ENCODE measurements around the gene DGCR2. TPM values are rescaled to one million over a fixed set of nuclear protein-coding genes. Genes with fewer than 3 reads are reported as not detected.

The DGCR2 gene
- total RNA-seq, 4 donors from 2014 or later, result 29.5 to 62.4 (median 30.5) TPM

DNA sequence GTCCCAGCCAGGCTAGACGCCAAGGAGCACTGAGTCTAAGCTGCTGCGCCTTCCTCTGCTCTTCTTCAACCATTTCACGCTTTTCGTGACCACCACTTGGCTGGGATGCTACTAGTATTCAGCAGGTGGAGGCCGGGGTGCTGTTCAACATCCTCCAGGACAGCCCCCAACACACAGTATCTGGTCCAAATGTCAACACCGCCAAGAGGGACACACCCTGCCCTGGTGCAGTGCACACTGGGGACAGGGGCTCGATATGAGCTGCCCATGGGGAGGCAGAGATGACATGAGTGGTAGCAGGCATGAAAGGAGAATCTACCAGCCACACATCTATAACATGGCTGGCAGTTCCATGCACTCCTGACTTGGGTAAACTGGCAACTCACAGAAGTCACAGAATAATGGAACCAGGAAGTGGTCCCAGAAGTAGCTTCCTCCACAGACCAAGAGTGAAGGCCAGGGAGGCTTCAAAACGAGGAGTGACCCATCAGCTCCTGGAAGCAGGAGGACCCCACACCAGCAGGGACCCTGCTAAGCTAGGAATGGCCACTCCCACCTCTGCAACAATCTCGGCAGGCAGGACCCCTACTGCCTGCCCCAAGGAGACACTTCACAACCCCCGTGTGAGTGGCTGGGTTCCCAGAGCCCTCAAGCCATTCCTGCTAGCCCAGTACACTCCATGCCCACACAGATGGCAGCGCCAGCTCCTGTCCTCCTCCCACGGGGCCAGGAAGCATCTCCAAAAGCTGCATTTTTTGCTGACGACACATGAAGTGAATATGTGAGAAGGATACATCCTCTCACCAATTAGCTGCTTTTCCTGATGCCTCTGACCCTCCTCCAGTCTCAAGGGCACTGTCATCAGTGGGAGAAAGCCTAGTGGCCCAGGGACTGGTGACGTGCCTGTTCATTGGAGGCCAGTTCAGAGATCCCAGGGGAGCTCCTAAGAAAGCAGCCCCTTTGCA lies 78.8 kb downstream of the DGCR2 start:
- TF ChIP-seq, protein P1, sequence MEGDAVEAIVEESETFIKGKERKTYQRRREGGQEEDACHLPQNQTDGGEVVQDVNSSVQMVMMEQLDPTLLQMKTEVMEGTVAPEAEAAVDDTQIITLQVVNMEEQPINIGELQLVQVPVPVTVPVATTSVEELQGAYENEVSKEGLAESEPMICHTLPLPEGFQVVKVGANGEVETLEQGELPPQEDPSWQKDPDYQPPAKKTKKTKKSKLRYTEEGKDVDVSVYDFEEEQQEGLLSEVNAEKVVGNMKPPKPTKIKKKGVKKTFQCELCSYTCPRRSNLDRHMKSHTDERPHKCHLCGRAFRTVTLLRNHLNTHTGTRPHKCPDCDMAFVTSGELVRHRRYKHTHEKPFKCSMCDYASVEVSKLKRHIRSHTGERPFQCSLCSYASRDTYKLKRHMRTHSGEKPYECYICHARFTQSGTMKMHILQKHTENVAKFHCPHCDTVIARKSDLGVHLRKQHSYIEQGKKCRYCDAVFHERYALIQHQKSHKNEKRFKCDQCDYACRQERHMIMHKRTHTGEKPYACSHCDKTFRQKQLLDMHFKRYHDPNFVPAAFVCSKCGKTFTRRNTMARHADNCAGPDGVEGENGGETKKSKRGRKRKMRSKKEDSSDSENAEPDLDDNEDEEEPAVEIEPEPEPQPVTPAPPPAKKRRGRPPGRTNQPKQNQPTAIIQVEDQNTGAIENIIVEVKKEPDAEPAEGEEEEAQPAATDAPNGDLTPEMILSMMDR (IDR thresholded peaks at IDR 0.05), result no peak
- ATAC-seq (ENCODE audit: low FRiP score), result no peak
- DNase-seq (ENCODE audit: low spot score), result no peak

DNA sequence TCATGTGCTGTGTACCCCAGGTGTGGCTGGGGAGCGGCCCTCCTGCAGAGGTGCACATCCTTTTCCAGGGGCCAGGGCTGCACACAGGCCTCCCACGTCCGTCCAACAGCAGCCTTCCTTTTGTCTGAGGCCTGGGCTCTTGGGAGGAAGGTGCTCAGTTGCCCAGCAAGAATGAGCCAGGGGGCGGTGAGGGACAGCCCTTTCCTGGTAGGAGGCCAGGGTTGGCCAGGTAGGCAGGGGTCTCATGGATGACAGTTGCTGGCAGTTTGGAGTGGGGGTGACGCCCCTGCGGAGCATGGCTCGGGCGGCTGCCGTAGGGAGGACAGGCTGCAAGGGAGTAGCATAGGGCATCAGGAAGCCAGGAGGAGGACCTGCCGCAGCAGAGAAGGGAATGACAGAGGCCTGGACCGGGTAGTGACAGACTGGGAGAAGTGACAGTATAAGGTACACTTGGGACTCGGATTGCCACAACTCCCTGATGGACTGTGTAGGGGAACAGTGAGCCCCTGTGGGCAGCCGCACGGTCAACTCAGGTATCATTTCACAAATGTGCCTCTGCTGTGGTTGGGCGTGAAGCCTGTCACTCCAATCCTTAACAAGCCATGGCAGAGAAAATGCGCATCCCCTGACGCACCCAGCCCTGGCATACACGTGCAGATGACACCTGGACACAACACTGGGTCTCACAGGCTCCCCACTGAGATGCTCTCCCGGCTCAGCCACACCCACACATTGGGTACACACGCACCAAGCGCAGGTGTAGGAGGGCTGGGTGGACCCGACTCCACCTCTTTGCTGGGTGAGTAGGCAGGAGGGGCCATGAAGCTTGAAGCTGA lies 79.7 kb downstream of the DGCR2 start:
- TF ChIP-seq, protein P1 (IDR thresholded peaks at IDR 0.05), result no peak
- DNase-seq (ENCODE audit: low spot score), result no peak
- ATAC-seq (ENCODE audit: low FRiP score), result no peak

DNA sequence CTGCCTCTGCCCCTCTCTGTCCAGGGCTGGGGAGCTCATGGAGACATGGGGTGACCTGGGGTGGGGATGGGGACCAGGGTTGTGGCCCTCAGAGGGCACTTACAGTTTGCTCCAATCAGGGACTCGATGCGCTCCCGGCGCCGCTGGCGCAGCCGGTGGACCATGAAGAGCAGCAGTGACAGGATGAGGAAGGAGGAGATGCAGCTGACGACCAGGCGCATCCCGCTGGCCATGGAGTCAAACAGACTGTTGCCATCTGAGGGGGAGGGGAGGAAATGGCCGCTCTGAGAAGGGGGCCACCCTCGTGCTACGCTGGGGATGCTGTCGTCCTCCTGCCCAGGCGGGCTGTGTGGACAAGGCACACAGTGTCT lies 80.5 kb downstream of the DGCR2 start:
- TF ChIP-seq, protein P1 (IDR thresholded peaks at IDR 0.05), result no peak
- ATAC-seq (ENCODE audit: low FRiP score) (no peak), DNase-seq (ENCODE audit: low spot score) (no peak)

DNA sequence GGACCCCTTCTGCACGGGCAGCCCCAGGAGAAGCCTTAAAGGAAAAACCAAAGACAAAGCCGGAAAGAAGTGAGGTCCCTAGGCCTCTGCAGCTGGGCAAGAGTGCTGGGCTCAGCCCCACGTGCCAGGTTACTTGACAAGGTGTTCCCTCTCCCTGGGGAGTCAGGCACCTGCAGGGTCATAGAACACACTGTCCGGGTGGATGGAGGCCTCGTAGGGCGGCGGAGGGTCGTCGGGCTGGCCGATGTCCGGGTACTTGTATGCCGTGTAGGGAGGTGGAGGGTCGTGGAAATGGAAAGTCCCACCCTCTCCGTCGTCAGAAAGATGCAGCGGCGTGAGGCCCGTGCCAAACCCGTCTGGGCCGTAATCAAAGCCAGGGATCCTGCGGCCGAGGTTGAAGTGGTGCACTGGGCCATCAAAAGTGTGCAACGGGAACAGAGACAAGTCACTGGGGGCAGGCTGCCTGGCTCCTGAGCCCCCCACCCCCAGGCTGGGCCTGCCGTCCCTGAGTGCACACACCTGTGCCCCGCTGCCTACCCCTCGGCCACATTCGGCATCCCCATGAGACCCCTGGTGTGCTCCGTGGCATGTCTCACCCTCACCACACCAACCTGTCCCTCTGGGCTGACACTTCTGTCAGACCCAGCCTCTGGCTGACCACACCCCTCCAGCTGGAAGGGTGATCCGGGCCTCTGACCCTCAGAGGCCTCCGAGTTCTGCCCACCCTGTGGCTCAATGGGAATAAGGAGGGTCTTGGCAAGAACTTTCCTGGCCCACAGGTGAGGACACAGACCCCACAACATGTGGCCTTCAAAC lies 81.1 kb downstream of the DGCR2 start:
- TF ChIP-seq, protein P1 (IDR thresholded peaks at IDR 0.05), result no peak
- ATAC-seq (ENCODE audit: low FRiP score) (no peak), DNase-seq (ENCODE audit: low spot score) (no peak)

DNA sequence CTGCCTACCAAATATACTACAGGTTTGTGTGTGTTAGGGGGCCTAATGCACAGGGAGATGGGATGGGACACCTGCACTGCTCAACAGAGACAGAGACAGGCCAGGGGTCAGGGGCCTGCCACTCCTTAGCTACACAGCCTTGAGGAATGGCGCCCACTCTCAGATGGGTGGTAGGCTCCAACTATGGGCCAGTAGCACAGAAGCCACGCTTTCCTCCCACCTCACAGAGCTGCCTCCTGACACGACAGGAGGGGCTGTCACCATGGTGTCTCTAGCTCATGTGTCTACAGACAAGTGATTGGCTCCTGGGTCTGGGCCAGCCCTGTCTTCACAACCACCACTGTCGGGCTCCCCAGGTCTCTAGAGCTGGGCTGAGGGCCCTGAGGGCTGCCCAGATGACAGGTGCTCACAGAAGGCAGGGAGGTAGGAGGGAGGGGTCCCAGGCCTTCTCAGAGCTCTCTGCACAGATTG lies 81.8 kb downstream of the DGCR2 start:
- DNase-seq (ENCODE audit: low spot score) (no peak), ATAC-seq (ENCODE audit: low FRiP score) (no peak)
- TF ChIP-seq, protein P1 (IDR thresholded peaks at IDR 0.05), result no peak

DNA sequence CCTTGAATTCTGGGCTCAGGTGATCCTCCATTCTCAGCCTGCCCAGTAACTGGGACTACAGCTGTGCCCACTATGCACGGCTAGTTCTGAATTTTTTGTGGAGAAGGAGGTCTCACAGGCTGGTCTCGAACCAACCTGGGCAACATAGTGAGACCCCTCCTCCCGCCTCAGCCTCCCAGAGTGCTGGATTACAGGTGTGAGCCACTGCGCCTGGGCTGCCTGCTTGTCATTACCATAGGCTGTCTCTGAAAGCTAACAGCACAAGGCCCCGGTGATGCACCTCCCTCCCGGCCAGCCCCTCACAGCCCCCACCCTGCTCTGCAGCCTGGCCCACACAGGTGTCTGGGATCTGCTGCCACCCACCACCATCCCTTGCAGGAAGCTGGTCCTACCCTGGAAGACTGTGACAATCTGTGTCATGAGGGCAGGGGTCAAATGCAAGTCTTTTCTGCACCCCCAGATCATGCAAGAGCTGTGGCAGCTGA lies 82.4 kb downstream of the DGCR2 start:
- TF ChIP-seq, protein P1 (IDR thresholded peaks at IDR 0.05), result no peak
- DNase-seq (ENCODE audit: low spot score) (no peak), ATAC-seq (ENCODE audit: low FRiP score) (no peak)

Measured in omental fat pad (tissue), 4 donors.